HG03060 (cell line): ENCODE data around the gene RNU6-9.
A peak's percentile ranks its signal among the peaks of the same experiment; 100 is the strongest.

Experiments
- ATAC-seq: cut with Tn5 transposase; IDR thresholded peaks from one replicate; pipeline ENCODE4 v1.9.1; 2021; ENCODE audit warnings: low read depth, moderate number of reproducible peaks; ENCODE audit not compliant: unreplicated experiment

The RNU6-9 gene

GRCh38 chr19:916645-917322 lies 23.5 kb downstream of the RNU6-9 start:
- no peak for ATAC-seq

DNA sequence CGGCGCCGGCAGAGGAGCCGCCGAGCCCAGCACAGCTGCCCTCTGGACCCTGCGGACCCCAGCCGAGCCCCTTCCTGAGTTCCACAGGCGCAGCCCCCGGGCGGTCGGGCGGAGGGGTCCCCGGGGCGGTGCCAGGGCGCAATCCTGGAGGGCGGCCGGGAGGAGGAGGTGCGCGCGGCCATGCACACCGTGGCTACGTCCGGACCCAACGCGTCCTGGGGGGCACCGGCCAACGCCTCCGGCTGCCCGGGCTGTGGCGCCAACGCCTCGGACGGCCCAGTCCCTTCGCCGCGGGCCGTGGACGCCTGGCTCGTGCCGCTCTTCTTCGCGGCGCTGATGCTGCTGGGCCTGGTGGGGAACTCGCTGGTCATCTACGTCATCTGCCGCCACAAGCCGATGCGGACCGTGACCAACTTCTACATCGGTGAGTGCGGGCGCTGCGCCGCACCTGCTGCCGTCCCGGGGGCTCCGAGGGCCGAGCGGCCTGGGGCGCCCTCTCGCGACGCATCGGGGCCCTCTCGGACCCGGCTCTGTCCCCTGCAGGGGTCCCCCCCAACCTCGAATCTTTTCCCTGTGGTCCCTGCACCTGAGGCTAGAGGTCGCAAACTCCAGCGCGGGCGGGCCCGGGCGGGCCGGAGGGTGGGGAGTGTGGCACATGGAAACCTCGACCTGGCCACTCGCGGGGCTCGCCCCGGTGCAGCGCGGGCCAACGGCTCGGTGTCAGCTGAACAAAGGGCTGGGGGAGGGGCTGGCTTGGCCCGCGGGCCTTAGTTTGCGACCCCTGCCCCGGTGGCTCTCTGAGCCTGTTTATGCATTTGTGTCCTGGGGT lies 24.3 kb downstream of the RNU6-9 start, which contains the start of gene KISS1R:
KISS1R (plus strand) TSS at position 11 of the 829 bp plus-strand sequence; CDS start at position 181, 170 bp downstream.
- ATAC-seq = no peak

DNA sequence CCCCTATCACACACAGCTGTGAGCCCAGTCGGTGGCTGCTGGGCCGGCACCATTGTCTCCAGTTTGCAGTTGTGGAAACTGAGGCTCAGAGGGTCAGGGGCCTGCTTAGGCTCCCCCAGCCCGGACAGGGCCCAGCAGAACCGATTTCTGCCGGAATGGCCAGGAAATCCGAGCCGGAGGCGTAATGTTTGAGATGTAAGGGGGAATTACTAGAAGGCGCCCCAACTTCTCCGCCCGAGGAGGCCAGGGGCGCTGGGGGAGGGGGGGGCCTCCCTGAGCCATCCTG lies 24.8 kb downstream of the RNU6-9 start:
- no peak for ATAC-seq

DNA sequence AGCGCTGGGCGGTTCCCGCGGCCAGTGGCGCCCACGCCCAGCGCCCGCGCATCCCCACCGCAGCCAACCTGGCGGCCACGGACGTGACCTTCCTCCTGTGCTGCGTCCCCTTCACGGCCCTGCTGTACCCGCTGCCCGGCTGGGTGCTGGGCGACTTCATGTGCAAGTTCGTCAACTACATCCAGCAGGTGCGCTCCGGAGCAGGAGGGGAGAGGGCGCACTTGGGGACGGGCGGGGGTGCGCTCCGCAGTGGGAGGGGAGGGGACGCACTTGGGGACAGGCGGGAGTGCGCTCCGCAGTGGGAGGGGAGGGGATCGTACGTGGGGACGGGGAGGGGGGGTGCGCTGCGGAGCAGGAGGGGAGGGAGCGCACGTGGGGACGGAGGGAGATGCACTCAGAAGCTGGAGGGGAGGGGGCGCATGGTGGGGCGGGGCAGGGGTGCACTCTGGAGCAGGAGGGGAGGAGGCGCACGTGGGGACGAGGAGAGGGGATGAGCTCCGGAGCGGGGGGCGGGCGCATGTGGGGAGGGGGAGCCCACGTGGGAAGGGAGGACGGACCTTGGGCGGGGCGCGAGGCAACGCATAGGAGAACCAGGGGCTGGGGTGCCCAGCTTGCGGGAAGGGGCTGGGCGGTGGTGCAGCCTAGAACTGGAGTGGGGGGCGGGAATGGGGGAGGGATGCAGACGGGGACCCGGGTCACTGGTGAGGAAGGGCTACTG lies 25.4 kb downstream of the RNU6-9 start:
- no peak for ATAC-seq

DNA sequence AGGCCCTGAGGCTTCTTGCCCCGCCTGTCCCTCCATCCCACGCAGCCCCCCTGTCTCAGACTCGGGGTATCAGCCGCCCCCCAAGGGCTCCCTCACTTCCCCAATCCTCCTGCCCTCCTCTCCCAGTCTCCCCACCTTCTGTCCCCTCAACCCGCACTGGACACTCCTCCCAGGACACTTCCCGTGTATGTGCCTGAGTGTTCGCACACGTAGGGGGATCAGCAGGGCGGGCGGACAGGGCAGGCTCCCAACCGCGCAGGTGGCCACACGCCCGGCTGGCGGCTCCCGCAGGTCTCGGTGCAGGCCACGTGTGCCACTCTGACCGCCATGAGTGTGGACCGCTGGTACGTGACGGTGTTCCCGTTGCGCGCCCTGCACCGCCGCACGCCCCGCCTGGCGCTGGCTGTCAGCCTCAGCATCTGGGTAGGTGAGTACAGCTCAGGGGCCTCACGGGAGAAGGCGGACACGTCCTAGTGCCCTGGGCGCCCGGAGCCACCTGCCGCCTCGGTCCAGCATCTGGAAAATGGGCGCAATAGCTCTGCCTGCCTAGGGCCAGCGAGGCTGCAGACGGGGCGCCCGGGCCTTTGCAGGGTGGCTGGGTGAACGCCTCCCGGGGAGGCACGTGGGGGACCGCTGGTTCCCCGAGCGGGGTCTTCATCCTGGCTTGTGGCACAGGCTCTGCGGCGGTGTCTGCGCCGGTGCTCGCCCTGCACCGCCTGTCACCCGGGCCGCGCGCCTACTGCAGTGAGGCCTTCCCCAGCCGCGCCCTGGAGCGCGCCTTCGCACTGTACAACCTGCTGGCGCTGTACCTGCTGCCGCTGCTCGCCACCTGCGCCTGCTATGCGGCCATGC lies 26.1 kb downstream of the RNU6-9 start:
- ATAC-seq = no peak

GRCh38 chr19:920051-920864 lies 27.0 kb downstream of the RNU6-9 start:
- no peak for ATAC-seq

- ATAC-seq = no peak
Observed at GRCh38 chr19:924553-925086, 31.3 kb downstream of the RNU6-9 start.

- peak; percentile 26 for ATAC-seq
Observed at GRCh38 chr19:925087-925525, 31.8 kb downstream of the RNU6-9 start.

DNA sequence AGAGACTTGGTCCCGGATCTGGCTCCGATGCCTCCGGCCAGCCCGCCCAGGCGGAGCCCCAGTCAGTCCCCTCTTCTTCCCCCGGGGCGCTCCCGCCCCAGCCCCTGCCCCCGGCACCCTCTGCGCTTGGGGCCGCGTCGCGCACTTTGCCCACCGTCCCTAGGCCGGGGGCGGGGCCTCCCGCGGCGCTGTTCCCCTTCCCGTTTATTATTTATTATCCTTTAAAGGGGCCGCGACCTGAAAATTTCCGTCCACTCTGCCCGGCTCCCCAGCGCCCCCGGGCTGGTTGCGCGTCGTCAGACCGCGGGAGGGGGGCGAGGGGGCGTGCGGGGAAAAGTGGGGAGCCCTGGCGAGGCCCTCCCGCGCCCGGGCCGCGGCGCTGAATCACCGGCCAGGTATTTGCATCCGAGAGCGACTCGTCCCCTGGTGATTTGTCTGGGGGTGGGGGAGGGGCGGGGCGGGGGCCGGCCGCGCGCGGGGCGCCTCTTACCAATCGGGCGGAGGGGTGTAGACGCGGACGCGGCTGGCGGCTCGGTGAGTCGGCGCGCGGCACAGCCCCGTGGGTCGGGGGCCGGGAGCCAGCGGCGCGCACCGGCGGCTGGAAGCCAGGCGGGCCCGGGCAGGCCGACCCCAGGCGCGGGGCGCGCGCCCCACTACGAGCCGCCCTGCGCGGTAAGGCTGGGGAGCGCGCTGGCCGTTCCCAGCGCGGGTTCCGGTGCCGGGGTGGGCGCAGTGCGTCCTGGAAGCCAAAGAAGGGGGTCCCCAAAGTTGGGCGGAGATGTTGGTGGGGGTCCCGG lies 32.4 kb downstream of the RNU6-9 start, which contains the start of gene ARID3A:
ARID3A (plus strand) TSS at position 510 of the 797 bp plus-strand sequence. CDS start 3,494 bp downstream, outside the sequence.
- peak; percentile 35 for ATAC-seq

- no peak for ATAC-seq
Observed at GRCh38 chr19:926323-926588, 33.0 kb downstream of the RNU6-9 start.

GRCh38 chr19:926589-927350 lies 33.5 kb downstream of the RNU6-9 start:
- ATAC-seq = no peak

DNA sequence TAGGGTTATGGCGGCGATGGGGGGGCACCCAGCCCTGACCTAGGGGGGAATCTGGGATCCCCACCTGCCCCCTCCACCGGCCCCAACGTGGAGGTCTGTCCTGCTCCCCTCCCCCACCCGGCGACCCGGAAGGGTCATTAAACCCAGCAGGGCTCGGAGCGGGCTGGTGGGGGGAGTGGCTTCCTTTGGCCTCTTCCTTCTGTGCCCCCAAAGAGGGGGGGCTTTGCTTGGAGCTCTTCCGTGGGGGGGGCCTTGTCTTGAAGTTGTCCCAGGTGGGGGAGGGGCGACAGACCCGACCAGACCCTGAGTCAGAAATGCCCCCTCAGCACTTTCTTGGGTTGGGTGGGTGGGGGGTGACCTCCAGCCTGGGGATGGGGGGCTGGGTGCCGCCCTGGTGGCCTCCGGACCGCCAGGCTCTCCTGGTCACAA lies 34.1 kb downstream of the RNU6-9 start:
- no peak for ATAC-seq

- ATAC-seq = no peak
Observed at GRCh38 chr19:927780-928401, 34.6 kb downstream of the RNU6-9 start.

GRCh38 chr19:928471-929202 lies 35.4 kb downstream of the RNU6-9 start:
- ATAC-seq = no peak

- no peak for ATAC-seq
Observed at GRCh38 chr19:929203-929890, 36.1 kb downstream of the RNU6-9 start.

- no peak for ATAC-seq
Observed at GRCh38 chr19:929891-930258, 36.6 kb downstream of the RNU6-9 start.
